HG03175 (cell line): Measurements from ENCODE around the gene RGS3.
"Not testable (repeated sequence)": the region's sequence is repeated elsewhere in the genome, so short reads cannot be mapped to it uniquely, and the experiment has no call there.

Experiments
- ATAC-seq: cut with Tn5 transposase; IDR thresholded peaks from one replicate; pipeline ENCODE4 v1.9.1; 2021; ENCODE audit warnings: mild to moderate bottlenecking, moderate library complexity; ENCODE audit not compliant: unreplicated experiment

Gene RGS3

GRCh38 chr9:113463418-113464285, at the start of gene RGS3:
RGS3 (plus strand) TSS chr9:113463727; CDS start chr9:113463803, 76 bp downstream.
- ATAC-seq = no peak

GRCh38 chr9:113416149-113416721, 47.3 kb upstream of the RGS3 start:
- ATAC-seq = peak; percentile 98

- no peak for ATAC-seq
Measured at GRCh38 chr9:113417370-113417769, 46.2 kb upstream of the RGS3 start.

- ATAC-seq = no peak
Measured at GRCh38 chr9:113421726-113422125, 41.8 kb upstream of the RGS3 start.

- no peak for ATAC-seq
Measured at GRCh38 chr9:113425072-113425471, 38.5 kb upstream of the RGS3 start.

- ATAC-seq = no peak
Measured at GRCh38 chr9:113426701-113427100, 36.8 kb upstream of the RGS3 start.

DNA sequence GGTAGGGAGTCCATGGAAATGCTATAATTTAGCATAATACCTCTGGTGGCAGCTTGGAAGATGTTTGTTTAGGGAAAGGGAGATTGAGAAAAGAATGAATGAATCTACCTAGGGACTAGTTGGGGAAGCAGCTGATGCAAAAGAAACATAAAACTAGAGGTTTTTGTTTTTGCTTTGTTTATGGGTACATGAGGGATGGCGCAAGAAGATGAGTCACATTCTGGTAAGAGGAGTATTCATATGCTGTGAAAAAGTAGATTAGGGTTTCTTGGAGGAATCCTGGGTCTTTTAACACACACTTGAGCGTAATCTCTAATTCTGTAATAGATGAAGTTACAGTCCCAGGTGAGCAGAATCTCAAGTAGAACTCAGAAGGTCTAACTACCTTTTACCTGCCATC, 35.9 kb upstream of the RGS3 start:
- ATAC-seq = no peak

GRCh38 chr9:113428062-113428615, 35.4 kb upstream of the RGS3 start:
- peak; percentile 57 for ATAC-seq

DNA sequence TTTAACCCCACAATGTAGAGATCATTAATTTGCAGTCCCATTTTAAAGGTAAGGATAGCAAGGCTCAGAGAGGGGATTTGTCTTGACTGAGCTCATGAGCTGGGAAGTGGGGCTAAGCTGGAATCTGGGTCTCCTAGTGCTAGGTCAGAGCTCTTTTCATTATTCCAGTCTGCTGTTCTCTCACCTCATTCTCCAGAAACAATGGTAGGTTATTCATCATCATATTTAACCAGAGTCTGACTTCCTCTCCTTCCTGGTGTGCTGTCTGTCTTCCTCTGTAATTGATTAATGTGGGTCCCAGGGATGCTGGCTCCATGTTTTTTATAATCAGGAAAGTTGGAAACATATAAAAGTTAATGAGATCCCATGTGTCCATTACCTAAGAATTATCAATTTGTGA, 32.3 kb upstream of the RGS3 start:
- no peak for ATAC-seq

- no peak for ATAC-seq
Measured at GRCh38 chr9:113436728-113437515, 26.6 kb upstream of the RGS3 start.

DNA sequence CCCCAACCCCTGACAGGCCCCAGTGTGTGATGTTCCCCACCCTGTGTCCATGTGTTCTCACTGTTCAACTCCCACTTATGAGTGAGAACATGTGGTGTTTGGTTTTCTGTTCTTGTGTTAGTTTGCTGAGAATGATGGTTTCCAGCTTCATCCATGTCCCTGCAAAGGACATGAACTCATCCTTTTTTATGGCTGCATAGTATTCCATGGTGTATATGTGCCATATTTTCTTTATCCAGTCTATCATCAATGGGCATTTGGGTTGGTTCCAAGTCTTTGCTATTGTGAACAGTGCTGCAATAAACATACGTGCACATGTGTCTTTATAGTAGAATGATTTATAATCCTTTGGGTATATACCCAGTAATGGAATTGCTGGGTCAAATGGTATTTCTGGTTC, 25.8 kb upstream of the RGS3 start:
- ATAC-seq = not testable (repeated sequence)

- no peak for ATAC-seq
Measured at GRCh38 chr9:113444736-113445135, 18.8 kb upstream of the RGS3 start.

DNA sequence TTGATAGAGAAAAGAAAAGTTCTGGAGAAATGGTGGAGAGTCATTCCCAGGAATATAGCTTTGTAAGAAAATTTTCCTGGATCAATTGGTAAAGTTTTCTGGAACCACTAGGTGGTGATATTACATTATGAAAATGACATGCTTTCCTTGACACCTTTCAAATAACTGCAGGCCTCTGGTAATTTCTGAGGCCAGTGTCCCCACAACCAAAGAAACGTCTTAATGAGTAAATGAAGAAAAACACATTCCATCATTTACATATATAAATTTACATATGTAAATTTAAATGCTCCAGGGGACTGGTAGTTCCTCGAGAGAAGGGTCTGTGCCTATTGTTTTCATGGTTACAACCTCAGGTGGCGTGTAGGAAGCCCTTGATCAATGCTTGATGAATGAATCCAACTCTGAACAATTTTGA, 17.2 kb upstream of the RGS3 start:
- ATAC-seq = no peak

DNA sequence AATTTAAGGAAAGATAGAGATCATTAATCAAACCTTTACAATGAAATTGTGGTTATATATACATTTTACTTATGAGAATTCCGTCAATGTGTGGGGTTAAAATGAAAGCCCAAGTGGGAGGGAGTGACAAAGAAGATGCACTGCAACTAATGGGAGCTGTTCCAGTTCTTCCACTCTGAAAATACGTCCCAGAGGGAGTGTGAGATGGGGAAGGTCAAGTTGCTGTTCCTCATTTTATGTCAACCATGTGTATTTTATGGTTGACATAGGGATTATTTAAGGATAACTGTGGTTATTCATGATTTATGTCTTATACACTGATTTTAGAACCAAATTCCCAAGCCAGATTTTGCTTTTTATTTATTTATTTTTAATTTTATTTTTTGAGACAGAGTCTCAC, 14.2 kb upstream of the RGS3 start:
- ATAC-seq = no peak

- ATAC-seq = no peak
Measured at GRCh38 chr9:113452113-113452605, 11.4 kb upstream of the RGS3 start.

DNA sequence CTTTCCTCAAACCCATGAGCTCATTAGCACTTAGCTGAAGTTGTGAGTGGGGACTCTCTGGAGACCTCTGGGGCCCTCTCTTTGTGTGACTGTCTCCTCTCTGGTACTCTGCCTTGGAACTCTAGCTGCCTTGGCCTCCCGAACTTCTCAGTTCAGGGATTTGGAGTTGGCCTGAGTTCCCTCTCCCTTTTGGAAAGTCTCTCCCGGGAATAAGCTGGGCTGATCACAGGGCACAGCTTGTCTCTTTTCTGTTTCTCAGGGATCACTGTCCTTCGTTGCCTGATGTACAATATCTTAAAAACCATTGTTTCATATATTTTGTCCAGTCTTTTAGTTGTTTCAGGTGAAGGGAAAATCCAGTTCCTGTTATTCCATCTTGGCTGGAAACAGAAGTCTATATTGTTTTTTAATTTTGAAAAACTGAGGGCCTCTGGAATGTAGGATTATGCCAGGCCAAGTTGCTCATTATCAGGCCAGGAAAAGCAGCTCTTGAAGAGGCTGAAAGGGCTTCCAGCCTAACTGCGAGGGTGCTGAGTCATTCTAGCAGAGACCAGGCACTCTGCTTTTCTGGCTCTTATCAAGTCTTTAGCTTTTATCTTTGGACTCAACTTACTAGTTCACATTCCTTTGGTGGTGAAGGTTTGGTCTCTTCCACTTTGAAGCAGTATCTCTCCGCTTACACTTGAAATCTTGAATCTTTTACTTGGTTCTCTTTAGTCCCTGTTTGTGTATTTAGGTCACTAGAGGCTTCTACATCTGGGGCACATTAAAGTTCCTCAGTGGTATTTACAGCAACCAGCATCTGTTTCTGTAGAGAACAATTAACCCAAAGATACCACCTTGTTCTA, 8.4 kb upstream of the RGS3 start:
- ATAC-seq = no peak

DNA sequence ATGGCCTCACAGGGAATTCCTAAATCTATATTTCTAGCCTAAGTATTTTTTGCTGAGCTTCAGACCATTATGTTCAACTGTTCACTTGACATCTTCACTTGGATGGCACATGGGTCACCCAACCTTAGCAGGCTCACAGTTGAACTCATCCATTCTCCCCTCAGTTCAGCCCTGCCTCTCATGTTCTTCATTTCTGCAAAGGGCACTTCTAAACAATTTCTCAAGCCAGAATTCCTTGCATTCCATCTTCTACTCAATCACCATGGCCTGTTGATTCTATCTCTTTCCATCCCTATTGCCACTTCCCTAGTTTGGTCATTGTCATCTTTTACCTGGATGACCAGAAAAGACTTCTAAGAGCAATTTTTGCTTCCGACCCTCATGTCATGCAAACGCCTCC, 7.3 kb upstream of the RGS3 start:
- no peak for ATAC-seq

DNA sequence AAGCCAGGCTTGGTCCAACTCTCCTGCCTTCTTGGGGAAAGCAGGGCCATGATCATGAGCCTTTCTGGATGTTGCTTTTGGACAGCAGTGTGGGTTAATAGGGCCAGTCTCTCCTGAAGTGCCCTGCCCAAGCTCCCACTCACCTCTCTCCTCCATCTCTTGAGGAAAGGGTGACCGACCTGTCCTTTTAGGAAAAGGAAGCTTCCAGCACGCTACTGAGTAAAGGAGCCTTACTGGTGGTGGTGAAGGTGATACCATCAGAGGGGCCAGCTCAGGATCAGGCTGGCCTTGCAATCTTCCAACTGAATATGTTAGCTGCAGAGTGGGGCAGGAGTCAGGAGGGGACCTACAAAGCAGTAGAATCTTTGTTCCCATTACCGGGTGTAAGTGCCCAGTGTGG, 2.2 kb upstream of the RGS3 start:
- ATAC-seq = no peak

DNA sequence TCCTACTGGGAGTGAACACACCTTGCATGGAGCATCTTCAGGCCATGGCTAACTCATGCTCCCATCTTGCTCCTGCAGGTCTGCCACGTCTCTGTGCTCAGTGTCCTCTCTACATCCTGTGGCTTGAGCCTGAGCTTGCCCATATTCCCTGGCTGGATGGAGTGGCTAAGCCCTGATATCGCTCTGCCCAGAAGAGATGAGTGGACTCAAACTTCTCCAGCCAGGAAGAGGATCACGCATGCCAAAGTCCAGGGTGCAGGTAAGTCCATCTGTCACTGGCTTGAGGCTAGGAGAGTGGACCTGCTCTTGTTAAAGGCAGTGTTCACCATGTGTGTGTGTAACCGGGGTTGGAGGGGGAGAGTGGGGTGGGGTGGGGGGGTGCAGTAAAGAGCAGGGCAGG, 1.6 kb upstream of the RGS3 start:
- ATAC-seq = no peak

GRCh38 chr9:113462781-113463286, 693 bp upstream of the RGS3 start:
- ATAC-seq = no peak
